ENCODE measurements around the gene NT5C2.

Gene NT5C2

DNA sequence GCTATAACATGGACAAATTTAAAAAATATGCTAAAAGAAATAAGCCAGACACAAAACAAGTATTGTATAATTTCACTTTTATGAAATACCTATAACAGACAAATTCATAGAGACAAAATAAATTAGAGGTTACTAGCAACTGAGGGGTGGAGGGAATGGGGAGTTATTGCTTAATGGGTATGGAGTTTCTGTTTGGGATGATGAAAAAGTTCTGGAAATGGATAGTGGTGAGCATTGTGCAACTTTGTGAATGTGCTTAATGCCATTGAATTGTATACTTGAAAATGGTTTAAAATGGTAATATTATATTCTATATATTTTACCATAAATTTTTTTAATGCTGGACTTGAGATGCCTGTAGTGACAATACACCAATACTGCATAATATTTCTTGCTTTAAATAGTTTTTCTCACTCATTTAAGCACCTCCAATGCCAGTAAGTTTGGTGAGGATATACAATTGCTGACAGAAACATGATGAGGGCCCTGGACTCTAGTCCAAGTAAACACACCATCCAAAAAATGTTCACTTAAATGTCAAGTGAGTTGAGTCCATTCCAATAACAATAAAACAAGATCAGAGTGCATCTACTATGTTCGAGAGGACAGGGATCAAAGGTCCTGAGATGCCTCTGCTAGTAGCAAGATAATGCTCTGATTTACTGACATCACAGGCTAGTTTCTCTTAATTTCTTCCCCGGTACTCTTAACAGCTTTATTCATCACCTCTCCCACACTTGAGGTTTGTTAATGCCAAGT lies 71.9 kb downstream of the NT5C2 start:
- DNase-seq = no peak

DNA sequence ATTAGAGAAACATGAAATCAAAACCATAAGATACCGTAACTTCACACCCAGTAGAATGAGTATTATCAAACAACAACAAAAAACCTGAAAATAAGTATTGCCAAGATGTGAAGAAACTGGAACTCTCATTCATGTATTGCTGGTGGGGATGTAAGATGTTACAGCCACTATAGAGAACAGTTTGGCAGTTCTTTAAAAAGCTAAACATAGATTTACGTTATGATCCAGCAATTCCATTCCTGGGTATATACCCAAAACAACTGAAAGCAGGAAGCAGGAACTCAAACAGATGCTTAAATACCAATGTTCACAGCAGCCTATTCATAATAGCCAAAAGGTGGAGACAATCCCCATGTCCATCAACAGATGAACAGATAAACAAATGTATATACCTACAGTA lies 72.5 kb downstream of the NT5C2 start:
- no peak for DNase-seq

DNA sequence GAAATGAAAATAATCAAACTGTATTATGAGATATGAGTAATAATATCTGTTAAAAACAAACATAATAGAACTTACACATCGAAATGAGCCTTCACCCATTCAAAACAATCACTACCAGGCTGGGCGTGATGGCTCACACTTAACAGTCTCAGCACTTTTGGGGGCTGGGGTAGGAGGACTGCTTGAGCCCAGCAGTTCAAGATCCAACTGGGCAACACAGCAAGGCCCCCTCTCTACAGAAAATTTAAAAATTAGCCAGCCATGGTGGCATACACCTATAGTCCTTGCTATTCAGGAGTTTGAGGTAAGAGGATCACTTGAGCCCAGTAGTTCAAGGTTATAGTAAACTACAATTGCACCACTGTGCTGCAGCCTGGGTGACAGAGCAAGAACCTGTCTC lies 75.8 kb downstream of the NT5C2 start:
- DNase-seq = no peak

DNA sequence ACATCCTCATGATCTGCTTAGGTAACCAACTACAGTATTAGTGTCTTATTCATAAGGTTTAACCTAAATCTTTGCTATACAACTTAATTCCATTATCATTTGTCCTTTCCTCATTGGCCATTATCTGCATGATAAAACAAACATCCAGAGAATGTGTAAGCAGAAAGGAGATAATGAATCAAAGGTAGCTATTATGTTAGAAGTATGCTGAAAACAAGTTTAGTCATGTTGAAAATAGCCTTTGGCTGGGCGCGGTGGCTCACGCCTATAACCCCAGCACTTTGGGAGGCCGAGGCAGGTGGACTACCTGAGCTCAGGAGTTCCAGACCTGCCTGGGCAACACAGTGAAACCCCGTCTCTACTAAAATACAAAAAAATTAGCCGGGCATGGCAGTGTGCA lies 78.2 kb downstream of the NT5C2 start:
- DNase-seq = no peak

DNA sequence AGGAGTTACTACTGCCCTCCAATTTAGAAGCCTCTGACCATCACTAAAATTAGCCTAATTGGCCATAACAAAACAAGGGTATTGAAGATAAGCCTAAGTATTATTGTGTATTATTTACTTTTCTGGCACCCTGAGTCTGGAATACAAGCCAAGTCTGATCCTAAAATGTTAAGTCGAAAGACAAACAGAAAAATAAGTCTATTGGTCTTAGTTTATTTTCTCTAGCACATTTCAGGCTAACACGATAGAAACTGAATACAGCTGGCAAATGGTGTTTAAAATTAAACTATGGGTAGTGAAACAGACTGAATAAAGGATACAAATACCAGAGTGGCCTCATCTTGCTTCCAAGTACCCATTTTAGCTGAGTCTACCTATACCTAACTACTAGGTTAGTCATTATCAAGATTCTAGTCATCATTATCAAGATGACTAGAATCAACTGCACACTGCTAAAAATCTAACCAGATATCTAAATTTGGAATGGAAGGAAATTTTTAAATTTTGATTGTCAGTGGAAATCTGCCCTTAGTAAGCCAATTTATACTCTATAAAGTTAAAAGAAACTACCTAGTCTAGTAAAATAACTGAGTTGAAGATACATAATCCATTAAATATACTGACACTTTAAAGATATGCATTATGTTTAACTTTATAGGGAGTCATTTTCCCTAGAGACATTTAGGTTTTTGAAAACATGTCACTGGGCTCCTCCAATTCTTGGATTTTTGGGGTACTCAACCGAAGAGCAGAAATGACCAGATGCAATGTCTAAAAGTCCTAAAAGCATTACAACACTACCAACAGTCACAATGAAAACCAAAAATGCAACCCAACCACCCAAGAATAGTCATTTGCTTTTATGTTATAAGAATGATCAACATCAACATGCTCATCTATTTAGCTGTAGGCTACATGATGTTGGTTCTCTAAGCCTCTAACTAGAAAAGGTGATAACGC lies 80.9 kb downstream of the NT5C2 start:
- no peak for DNase-seq

DNA sequence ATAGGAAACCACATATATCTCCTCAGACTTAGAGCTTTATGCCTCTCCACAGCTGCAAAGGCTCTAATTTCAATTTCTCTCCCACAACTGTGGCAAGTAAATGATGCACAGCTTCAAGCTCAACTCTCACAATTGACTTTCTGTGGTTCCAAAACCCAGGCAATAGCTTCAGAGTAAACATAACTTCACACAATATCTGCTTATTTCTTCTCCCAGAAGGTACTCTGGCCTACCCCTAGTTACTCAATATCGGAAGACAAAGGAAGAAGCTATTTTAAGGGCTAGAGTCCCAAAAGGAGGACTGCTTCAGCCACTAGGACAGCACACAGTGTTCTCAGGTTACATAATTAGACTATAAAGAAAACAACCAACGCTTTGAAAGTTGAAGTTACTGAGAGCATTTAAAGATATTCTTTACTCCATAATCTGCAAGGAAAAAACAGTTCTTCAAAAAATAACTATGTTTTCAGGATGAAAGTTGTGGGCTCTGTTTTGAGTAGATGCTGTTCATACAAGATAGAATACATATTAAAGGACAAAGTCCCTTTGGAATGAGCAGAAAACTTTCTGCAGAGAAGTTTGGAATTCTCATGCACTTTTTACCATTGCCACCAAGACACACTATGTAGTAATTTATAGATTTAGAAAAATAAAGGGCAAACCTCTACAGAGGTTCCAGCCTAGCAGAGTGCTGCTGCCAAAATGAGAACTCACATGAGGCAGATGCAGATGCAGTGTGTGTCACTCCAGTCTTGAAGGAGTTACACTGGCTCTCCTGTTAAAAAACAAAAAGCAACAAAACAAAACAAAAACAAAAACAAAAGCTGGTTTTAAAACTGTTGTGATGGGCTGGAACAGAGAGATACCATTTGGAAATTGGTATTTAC lies 81.8 kb downstream of the NT5C2 start:
- DNase-seq = peak; percentile 14

DNA sequence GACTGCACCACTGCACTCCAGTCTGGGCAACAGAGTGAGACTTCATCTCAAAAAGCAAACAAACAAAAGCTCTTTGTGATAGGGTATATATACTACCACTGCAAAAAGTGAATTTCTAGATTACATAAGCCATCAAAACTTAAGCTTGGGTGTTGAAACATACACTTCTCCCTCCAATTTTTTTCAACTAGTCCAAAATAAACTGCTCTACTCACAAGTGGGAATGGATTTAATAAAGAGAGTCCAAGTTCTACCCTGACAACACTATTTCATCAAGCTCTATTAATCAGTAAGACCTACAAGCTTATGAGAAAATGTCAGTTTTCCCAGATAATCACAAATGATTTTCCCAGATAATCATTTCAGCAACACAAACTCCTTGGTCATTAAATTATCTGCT lies 82.7 kb downstream of the NT5C2 start:
- no peak for DNase-seq

DNA sequence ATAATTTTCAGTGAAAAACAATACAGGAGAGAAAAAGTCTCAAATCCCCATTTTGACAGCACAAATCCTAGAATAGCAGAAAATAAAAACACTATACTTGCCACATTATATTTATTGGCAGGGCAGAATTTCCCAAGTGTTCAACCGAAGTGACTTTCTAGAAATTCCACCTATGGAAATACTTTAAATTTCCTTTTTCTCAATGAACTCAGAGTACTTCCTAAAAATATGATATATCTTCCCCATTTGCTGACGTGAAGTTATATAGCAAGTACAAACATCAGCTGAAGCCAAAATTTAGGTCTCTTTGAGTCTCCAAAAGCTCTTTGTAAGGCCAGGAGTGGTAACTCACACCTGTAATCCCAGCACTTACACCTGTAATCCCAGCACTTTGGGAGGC lies 83.3 kb downstream of the NT5C2 start:
- DNase-seq = no peak

DNA sequence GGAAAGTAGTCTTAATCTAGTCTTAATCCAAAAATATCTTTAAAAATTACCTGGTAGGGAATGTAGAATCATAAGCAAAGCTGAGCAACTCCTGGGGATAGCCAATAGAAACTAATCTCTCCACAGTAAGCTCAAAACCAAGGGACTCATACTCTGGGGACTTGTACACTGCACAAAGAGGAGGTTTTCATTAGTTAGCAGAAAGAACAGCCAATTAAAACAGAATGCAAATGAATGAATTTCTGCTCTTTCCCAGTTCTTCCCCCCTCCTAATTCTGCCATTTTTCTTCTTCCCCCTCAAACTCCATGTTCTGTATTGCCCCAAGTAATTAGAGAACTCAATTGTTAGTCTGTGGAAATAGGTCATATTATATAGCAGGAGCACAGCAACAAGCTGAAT lies 86.5 kb downstream of the NT5C2 start:
- no peak for DNase-seq

DNA sequence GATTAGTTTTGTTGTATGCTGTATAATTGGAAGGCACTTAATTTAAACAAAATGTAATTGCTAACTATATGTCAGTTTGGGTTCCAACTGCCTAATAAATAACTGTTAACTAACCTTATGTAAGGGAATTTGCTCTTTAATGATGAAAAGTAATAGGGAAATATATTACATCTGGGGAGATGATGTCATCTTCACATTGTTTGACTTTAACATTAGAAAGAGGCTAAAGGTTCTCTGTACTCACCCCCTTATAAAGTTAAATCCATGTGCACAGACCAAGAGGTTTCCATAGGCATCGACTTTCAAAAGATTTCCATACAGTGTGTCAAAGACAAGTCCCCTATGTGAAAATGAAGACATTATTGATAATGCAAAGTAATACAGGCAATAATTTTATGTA lies 87.6 kb downstream of the NT5C2 start:
- DNase-seq = no peak

DNA sequence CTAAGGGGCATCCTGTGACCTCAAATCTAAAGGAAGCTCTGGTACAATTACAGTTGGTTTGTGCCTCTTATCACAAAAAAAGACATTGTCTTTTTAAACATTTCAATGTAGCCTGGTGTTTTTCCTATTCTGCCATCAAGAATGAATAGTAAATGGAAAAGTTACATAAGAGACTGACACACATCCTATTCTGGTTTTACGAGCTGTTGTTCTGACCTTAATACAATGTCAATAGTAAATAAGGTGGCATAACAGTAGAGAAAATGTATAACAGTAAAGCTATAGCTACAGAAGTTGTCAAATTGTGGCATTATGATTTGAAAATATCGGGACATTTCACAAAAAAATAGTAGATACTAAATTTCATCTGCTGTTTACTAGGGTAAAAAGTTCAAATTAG lies 88.4 kb downstream of the NT5C2 start:
- DNase-seq = no peak

DNA sequence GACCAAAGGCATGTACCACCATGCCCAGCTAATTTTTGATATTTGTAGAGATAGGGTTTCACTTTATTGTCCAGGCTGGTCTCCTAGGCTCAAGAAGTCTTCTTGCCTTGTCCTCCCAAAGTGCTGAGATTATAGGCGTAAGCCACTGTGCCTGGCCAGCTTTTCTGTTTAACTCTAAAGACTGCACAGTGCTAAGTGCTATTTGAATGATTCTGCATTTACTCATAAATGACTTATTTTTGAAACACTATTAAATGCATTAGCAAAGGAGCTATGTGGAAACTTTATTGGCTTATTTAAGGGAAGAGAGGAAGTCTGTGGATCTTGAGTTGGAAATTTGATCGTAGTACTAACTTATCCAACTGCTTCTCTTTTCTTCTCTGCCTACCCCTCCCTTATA lies 89.1 kb downstream of the NT5C2 start:
- DNase-seq = no peak

DNA sequence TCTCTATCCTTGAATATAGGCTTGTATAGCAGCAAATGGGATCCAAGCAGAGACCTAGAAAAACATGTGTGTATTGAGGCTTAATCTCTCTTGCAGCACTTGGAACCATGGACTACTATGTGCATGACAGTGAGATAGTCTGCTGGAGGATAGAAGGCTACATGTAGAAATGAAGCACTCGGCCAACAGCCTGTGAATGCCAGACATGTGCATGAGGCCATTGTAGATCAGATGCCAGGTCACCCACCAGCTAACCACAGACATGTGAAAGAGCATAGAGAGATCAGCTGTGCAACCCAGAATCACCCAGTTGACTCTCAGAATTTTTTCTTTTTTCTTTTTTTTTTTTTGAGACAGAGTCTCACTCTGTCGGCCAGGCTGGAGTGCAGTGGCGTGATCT lies 90.9 kb downstream of the NT5C2 start:
- no peak for DNase-seq

DNA sequence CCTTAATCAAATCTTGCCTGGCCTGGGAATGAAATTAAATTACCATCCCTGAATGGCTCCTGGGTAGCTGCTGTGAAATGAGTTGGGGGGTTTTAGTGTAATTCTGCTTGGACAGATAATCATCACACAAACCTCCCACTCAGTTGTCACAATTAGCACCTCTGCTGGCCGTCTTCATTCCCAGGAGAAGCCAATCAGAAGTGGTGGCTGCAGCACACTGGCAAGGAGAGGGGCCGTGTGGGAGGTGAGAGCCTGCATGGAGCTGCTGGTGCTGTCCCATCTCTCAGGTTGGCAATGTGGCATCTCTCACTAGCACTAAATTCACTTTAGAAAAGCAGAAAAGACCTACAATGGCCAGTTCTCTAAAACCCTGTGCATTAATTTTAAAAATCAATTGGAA lies 92.5 kb downstream of the NT5C2 start:
- no peak for DNase-seq

DNA sequence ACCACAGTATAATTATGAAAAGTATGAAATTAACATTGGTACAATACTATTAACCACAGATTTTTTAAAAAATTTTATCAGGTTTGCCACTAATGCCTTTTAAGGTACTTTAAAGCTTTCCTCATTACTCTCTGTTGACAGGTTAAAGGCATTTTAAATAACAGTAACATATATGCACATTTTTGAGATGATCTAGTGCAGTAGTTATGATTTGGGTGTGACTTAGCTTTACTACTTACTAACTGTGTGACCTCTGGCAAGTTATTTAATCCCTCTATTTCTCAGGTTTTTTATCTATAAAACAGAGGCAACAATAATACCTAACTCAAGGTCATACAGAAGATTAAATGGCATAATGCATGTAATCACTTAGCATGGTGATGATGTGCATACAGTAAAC lies 94.8 kb downstream of the NT5C2 start:
- DNase-seq = no peak

DNA sequence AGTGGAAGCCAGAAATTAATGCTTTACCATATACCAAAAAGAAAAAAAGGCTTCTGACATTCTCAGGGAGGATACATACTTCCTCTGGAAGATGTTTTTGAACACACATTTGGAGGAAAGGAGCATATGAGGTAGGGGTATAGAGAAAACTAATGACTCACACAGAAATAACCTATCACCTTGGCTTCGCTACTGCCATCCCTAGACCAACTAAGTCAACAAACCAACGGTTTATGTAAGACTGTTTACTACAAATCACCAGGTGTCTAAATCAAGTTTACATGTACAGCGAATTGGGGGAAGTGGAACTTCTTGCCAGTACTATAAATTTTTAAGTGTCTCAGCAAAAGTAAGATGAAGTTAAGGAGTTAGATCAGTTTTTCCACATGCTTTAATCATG lies 96.9 kb downstream of the NT5C2 start:
- DNase-seq = no peak

DNA sequence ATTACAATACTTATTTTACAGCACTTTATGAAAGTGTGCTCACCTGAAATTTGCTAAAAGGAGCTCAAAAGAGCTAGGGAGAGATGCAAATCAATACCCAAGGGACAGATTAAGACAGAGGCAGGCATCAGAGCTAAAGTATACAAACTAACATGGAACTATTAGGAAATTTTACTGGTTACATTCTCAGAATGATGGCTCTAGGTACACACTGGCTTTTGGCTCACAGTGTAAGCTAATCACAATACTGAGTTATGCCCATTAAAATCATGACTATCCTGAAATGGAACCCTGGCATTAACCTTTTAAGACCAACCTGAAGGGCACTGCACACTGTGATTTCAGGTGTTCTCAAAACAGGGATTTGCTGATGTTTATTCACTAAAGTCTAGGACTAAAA lies 98.1 kb downstream of the NT5C2 start:
- no peak for DNase-seq

DNA sequence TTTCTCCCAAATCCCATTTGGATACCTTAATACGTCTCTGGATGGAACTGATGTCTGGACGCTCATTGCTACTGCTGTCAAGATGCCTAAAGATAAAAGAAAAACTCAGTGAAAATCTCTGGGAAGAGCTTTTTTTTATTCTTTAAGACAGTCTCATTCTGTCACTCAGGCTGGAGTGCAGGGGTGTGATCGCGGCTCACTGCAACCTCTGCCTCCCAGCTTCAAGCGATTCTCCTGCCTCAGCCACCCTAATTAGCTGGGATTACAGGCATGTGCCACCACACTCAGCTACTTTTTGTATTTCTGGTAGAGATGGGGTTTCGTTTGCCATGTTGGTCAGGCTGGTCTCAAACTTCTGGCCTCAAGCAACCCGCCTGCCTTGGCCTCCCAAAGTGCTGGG lies 102.2 kb downstream of the NT5C2 start:
- DNase-seq = no peak

DNA sequence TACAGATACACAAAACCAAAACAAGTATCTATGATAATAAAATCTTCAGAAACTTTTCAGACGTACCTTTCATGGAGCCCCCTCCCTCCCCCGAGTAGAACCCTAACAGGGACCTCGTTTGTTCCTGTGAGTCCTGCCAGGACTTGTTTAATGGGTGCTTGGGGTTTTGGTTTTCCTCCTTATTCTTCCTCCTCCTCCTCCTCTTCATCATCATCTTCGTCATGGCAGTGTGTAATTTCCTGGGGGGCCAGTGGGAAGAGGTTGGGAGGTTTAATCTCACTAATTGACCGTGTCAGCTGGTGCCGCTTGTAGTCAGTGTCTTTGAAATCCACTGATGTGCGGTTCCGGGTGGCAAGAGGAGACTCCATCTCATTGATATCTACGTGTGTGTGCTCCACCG lies 103.6 kb downstream of the NT5C2 start:
- no peak for DNase-seq

DNA sequence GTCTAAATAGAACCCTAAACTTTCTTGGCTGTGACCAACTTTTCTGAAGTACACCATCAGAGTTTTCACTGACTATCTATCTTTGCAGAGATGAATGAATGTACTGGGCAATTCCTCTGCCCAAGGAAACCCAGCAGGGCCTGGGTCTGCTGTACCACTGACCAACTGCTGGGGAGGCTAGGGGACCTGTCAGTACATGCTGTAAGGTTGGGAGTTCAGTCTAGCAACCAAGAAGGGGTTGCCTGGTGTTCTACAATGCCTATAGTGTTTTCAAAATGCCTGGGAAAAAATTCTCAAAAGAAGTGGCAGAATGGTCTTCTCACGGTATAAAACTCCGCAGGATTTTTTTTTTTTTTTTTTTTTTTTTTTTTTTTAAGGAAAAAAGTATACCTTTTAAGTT lies 106.3 kb downstream of the NT5C2 start:
- no peak for DNase-seq

DNA sequence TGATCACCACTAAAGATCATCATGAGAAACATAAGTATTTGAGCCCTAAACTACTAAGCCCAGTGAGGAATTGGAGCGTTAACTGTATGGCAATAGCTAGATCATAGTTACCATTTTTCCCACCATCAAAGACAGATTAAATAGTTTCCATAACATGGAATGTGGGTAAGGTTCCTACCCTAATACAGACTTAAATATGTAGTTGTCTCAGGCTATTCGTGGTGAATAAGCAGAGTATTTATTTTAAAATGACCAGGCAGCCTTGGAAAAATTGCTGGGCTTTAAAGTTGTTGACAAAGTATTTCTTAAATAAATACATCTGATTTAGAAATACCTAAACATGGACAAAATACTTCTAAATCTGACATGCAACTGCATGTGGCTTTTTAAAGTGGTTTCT lies 106.8 kb downstream of the NT5C2 start:
- no peak for DNase-seq

DNA sequence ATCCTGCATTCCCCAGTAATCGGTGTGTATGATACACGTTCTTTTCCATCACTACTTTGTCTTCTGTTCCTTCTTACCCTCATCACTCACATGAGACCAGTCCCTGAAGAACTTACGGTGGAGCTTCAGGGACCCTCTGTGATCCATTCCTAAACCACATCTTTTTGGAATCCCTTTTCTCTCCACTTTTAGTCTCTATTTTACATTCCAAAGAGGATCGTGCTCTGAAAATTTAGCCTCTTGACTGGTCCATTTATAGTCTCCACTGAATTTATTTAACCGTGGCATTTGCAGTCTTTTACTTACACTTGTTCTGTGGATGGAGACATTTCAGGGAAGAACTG lies 109.1 kb downstream of the NT5C2 start:
- DNase-seq = no peak
